Activated CD8-positive, alpha-beta memory T cell treated with anti-CD3 and anti-CD28 coated beads, Interleukin-2, amount 50 U/mL, for 4 hours (primary cell): ENCODE results near the gene PIP5K1A.
"Not testable (repeated sequence)": the region's sequence is repeated elsewhere in the genome, so short reads cannot be mapped to it uniquely, and the experiment has no call there.

Source experiments
- DNase-seq: peaks from one replicate; pipeline ENCODE4 v3.0.0-alpha.2; 2020

PIP5K1A gene

GRCh38 chr1:151198254-151199127 is at the start of gene PIP5K1A:
TSS of gene PIP5K1A (plus strand) at chr1:151198552. CDS start at chr1:151198997, 445 bp downstream.
- DNase-seq = peak; percentile 99

GRCh38 chr1:151156515-151156819 is 41.9 kb upstream of the PIP5K1A start, which contains the start of gene TNFAIP8L2:
TSS of gene TNFAIP8L2 (plus strand) at chr1:151156649. CDS start at chr1:151158698, 2,049 bp downstream.
- DNase-seq = peak; percentile 75

- DNase-seq = peak; percentile 36
Observed at GRCh38 chr1:151157067-151157531, 41.3 kb upstream of the PIP5K1A start.

GRCh38 chr1:151158326-151158725 is 40.0 kb upstream of the PIP5K1A start:
- DNase-seq = peak; percentile 54

- DNase-seq = no peak
Observed at GRCh38 chr1:151158751-151159251, 39.6 kb upstream of the PIP5K1A start.

GRCh38 chr1:151159373-151159772 is 39.0 kb upstream of the PIP5K1A start:
- DNase-seq = no peak

GRCh38 chr1:151164732-151165280 is 33.5 kb upstream of the PIP5K1A start:
- DNase-seq = no peak

GRCh38 chr1:151165281-151165737 is 33.0 kb upstream of the PIP5K1A start:
- DNase-seq = peak; percentile 26

GRCh38 chr1:151165738-151166504 is 32.4 kb upstream of the PIP5K1A start, which contains the start of the genes LYSMD1 and SCNM1:
TSS of gene LYSMD1 (minus strand) at chr1:151165902. CDS start at chr1:151165258, 644 bp downstream.
TSS of gene SCNM1 (plus strand) at chr1:151166144. CDS start at chr1:151166153, 9 bp downstream.
- peak; percentile 92 for DNase-seq

- DNase-seq = no peak
Observed at GRCh38 chr1:151166505-151166956, 31.8 kb upstream of the PIP5K1A start.

- no peak for DNase-seq
Observed at GRCh38 chr1:151167116-151167515, 31.2 kb upstream of the PIP5K1A start.

- DNase-seq = no peak
Observed at GRCh38 chr1:151171190-151171589, 27.2 kb upstream of the PIP5K1A start.

- no peak for DNase-seq
Observed at GRCh38 chr1:151175041-151175741, 23.2 kb upstream of the PIP5K1A start.

- no peak for DNase-seq
Observed at GRCh38 chr1:151175863-151176262, 22.5 kb upstream of the PIP5K1A start, which contains the start of gene TMOD4. TSS of gene TMOD4 (minus strand) at chr1:151175981. CDS start at chr1:151174875, 1,106 bp downstream.

- DNase-seq = no peak
Observed at GRCh38 chr1:151176514-151177045, 21.8 kb upstream of the PIP5K1A start.

GRCh38 chr1:151184211-151184610 is 14.1 kb upstream of the PIP5K1A start:
- no peak for DNase-seq

- DNase-seq = no peak
Observed at GRCh38 chr1:151187205-151187604, 11.1 kb upstream of the PIP5K1A start.

- DNase-seq = not testable (repeated sequence)
Observed at GRCh38 chr1:151188667-151189066, 9.7 kb upstream of the PIP5K1A start.

- peak; percentile 81 for DNase-seq
Observed at GRCh38 chr1:151189637-151190445, 8.5 kb upstream of the PIP5K1A start, which contains the start of gene VPS72. TSS of gene VPS72 (minus strand) at chr1:151190197. CDS start at chr1:151190121, 76 bp downstream.

- DNase-seq = no peak
Observed at GRCh38 chr1:151192047-151192446, 6.3 kb upstream of the PIP5K1A start.

- no peak for DNase-seq
Observed at GRCh38 chr1:151193304-151193703, 5.0 kb upstream of the PIP5K1A start.
